HL-60 (cell line): ENCODE measurements around the gene POLR1G.

Experiments
- DNase-seq, 2 experiments: peaks; one replicate each; pipeline ENCODE4 v3.0.0-alpha.2; 2010 to 2020; ENCODE audit warnings: low read depth in 1 of 2, low spot score in 1 of 2
- H3K27ac ChIP-seq: fragments of 250-450 bp; sonication (Bioruptor Pico); replicated peaks from 2 replicates; pipeline ENCODE4 v1.5.1; 2020; ENCODE audit warnings: mild to moderate bottlenecking, moderate library complexity
- H3K27me3 ChIP-seq: fragments of 250-450 bp; sonication (Bioruptor Pico); 2 replicates; pipeline ENCODE4 v1.5.1; 2021; ENCODE audit warnings: mild to moderate bottlenecking, moderate library complexity; ENCODE audit not compliant: insufficient read depth, poor library complexity, severe bottlenecking
- H3K4me3 ChIP-seq: replicated peaks from 2 replicates; pipeline ENCODE4 v1.5.1; 2011; ENCODE audit warnings: mild to moderate bottlenecking, control low read depth, low read length; ENCODE audit not compliant: insufficient read depth
- CTCF ChIP-seq: IDR thresholded peaks from one replicate; pipeline ENCODE4 v1.5.1; 2011; ENCODE audit warnings: low read length, control low read depth, inconsistent platforms; ENCODE audit not compliant: insufficient read depth
- GABPA ChIP-seq: IDR thresholded peaks from 2 replicates; pipeline ENCODE4 v1.6.1; 2012; ENCODE audit warnings: low read depth
- POLR2AphosphoS5 ChIP-seq: IDR thresholded peaks from 2 replicates; pipeline ENCODE4 v1.6.1; 2012; ENCODE audit warnings: low read depth
- REST ChIP-seq: IDR thresholded peaks from 2 replicates; pipeline ENCODE4 v1.6.1; 2012; ENCODE audit warnings: low read depth; ENCODE audit not compliant: insufficient replicate concordance
- SPI1 ChIP-seq: IDR thresholded peaks from 2 replicates; pipeline ENCODE4 v1.6.1; 2012; ENCODE audit warnings: low read depth, mild to moderate bottlenecking, borderline replicate concordance

Gene POLR1G

GRCh38 chr19:45421947-45422498 lies 15.6 kb downstream of the POLR1G start:
- TF ChIP-seq GABPA (no peak), CTCF (no peak), SPI1 (no peak), REST (no peak), POLR2AphosphoS5 (no peak)
- 0 out of 2 replicates have a peak overlapping the region, but pooled peaks have one; percentile 8 for H3K27ac ChIP-seq
- H3K27me3 ChIP-seq: no peaks in the 10 kb centered on the region
- H3K4me3 ChIP-seq: no peak overlapping the region
- no peak for DNase-seq

- no peak for TF ChIP-seq CTCF
- TF ChIP-seq REST: no peak
- no peak for TF ChIP-seq SPI1
- no peak for TF ChIP-seq POLR2AphosphoS5
- TF ChIP-seq GABPA: no peak
- H3K4me3 ChIP-seq: peak overlapping the region; percentile 77
- peak overlapping the region; percentile 86 for H3K27ac ChIP-seq
- no peak for DNase-seq
- no peaks in the 10 kb centered on the region for H3K27me3 ChIP-seq
Observed at GRCh38 chr19:45423033-45423588, 16.7 kb downstream of the POLR1G start.

GRCh38 chr19:45423589-45424190 lies 17.2 kb downstream of the POLR1G start, which contains the start of gene ERCC1:
TSS of gene ERCC1 (minus strand) at chr19:45423917. CDS start at chr19:45423374, 543 bp downstream.
- peak; percentile 95 for DNase-seq
- H3K27ac ChIP-seq: peak within 1 kb of the TSS; percentile 86
- peak within 1 kb of the TSS; percentile 77 for H3K4me3 ChIP-seq
- H3K27me3 ChIP-seq: no peaks in the 10 kb centered on the region
- TF ChIP-seq CTCF (no peak), GABPA (peak; percentile 74), POLR2AphosphoS5 (peak; percentile 97), SPI1 (no peak; the same call in 1 of the 2 replicates), REST (peak; percentile 55)
